H54 (cell line): ENCODE measurements around the gene WNT5B.
A peak's percentile ranks its signal among the peaks of the same experiment; 100 is the strongest.

ENCODE experiments used
- DNase-seq: peaks from one replicate; pipeline ENCODE4 v3.0.0; 2011; ENCODE audit warnings: low spot score, mixed read lengths; ENCODE audit not compliant: insufficient read length
- FAIRE-seq: peaks from 3 replicates; lab custom pipeline; 2011; peaks lifted over from hg19 to GRCh38; lab: Jason Lieb, UNC
- POLR2A ChIP-seq: IDR thresholded peaks from 2 replicates; pipeline ENCODE4 v1.6.1; 2011; ENCODE audit warnings: low read depth, mild to moderate bottlenecking, low read length

The WNT5B gene

DNA sequence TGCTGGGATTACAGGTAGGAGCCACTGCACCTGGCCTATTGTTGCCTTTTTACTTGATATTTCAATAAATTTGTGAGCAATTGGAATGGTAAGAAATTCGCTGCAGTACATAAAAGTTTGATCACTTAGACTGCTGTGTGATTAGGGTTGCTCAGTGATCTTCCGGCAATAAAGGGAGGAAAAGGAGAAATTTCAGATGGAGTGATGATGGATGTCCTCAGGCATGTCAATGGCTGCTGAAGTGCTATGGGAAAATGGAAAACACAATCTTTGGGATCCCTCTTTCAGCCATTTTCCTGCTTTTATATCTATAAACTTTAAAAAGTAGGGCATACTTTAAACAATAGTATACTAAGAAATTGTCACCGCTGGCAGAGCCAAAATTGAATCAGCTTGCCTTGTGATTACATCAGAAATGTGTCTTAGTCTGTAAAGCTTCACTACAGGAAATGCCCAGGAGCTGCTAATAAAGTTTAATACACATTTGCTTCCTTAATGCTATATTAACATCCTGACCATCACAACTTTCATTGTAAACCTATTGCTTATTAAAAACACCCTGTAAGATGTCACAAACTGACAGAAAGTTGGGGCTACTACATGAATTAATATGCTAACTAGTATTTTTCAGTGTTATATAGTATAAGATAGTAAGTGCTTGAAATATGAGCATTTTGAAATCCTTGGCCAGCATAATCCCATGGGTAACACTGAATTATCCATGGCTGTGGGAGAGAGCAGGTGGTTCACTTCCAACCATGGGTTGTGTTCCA lies 20.9 kb upstream of the WNT5B start:
- TF ChIP-seq POLR2A = no peak
- FAIRE-seq (no peak), DNase-seq (no peak)

DNA sequence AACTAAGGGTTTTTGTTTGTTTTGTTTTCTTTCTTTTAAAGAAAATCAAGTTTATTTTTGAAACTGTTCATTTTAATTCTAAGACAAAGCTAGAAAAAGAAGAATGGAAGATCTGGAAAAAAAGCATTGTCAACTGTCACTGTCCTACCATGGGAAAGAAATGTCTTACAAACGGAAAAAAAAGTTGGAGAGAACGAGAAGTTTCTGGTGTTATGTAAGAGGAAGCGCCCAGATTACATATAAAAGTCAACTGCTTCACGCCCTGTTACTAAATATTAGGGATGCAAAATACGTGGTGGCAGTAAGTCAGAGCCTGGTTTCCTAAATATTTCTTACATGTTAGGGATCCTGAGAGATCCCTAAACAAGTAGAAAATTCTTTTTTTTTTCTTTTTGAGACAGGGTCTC lies 20.3 kb upstream of the WNT5B start:
- no peak for FAIRE-seq
- DNase-seq = no peak
- TF ChIP-seq POLR2A = no peak

GRCh38 chr12:1610072-1610643 lies 18.9 kb upstream of the WNT5B start:
- FAIRE-seq (no peak), DNase-seq (no peak)
- TF ChIP-seq POLR2A = no peak

GRCh38 chr12:1611803-1612572 lies 17.0 kb upstream of the WNT5B start:
- no peak for TF ChIP-seq POLR2A
- peak; percentile 61 for FAIRE-seq
- DNase-seq = no peak

- DNase-seq = no peak
- FAIRE-seq = no peak
- TF ChIP-seq POLR2A = no peak
Observed at GRCh38 chr12:1613860-1614259, 15.2 kb upstream of the WNT5B start.

- no peak for TF ChIP-seq POLR2A
- DNase-seq (no peak), FAIRE-seq (no peak)
Observed at GRCh38 chr12:1614360-1614759, 14.7 kb upstream of the WNT5B start.

- TF ChIP-seq POLR2A = no peak
- no peak for DNase-seq
- FAIRE-seq = no peak
Observed at GRCh38 chr12:1616233-1617066, 12.6 kb upstream of the WNT5B start.

DNA sequence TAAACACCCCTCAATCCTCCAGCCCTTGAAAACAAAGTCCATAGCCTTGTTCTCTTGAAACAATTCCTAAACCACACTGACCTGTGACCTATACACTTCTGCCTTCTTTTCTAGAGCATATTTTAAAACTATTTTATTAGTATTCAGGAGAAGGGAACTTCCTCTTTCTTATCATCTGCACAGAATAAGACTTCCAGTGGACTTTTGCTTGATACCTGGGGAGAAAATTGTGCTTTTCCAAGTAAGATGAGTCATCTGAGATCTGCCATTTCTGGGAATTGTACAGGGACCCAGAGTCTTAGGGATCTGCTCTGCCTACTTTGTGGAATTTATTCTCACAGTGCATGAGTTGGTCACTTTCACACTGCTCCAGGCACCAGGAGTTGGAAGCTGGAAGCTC lies 10.5 kb upstream of the WNT5B start:
- FAIRE-seq (peak; percentile 6), DNase-seq (no peak)
- no peak for TF ChIP-seq POLR2A

GRCh38 chr12:1619159-1619558 lies 9.9 kb upstream of the WNT5B start:
- DNase-seq (no peak), FAIRE-seq (no peak)
- TF ChIP-seq POLR2A = no peak

DNA sequence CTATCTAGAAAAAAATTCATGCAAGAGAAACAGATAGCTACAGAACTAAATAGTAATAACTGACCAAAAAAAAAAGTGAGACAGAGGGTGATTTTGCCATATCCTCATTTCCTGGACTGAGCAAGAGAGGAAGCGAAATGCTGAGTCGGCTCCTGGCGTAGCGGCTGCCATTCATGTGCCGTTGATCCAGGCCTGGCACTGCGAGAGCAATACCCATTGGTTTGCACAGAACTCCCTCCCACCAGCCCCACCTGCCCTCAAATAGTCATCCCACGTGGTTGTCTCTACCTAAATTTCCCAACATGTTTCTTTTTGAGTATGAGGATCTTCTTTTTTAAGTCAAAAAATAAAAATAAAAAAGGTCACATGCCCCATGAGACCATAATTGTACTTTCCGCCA lies 9.4 kb upstream of the WNT5B start:
- DNase-seq = no peak
- FAIRE-seq = no peak
- no peak for TF ChIP-seq POLR2A

DNA sequence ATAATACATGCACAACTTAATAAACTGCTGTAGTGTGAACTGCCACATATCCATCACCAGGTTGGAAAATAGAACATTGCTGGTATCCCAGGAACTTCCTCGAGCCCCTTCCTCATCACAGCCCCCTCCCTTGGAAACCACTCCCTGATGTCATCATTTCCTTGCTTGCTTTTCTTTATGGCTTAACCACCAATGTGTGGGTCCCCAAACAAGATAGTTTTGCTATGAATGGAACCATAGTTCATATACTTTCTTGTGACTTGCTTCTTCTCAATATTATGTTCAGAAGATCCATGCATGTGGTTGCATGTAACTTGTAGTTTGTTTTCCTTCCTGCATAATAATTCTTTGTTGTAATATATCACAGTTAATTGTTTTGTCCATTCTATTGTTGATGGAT lies 8.9 kb upstream of the WNT5B start:
- TF ChIP-seq POLR2A = no peak
- FAIRE-seq (no peak), DNase-seq (no peak)

DNA sequence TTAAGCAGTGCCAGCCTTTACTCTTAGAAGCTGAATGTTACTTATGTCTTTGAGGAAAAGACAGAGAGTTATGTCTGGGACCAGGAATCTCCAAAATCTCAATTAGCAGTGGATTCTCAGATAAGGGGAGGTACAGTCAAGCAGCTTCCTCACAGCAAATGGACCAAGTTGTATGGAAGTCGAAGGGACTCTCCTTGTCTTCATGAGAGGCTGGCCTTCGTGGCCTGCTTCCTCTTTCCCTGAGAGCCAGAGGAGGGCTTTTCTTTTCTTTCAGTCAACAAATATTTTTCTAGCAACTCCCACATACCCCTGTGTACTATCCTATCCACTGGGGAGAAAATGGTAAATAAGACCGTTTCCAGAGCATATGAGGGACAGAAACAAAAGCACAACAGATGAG lies 6.6 kb upstream of the WNT5B start:
- no peak for FAIRE-seq
- TF ChIP-seq POLR2A = no peak
- DNase-seq = no peak

- FAIRE-seq (no peak), DNase-seq (no peak)
- no peak for TF ChIP-seq POLR2A
Observed at GRCh38 chr12:1629338-1630132, 504 bp downstream of the WNT5B start.
